GDM1 (cell line): Measurements from ENCODE around the gene DYNLT2B.
"Not testable (repeated sequence)": the region's sequence is repeated elsewhere in the genome, so short reads cannot be mapped to it uniquely, and the experiment has no call there.

Experiments
- DNase-seq: peaks from one replicate; lab custom pipeline; 2025; lab: John Stamatoyannopoulos, UW

Gene DYNLT2B

GRCh38 chr3:196317687-196318467 lies at the start of gene DYNLT2B:
Gene DYNLT2B, minus strand, starts transcription at chr3:196318240. Its CDS starts 88 bp downstream, at chr3:196318152.
- peak; percentile 88 for DNase-seq

- DNase-seq, result no peak
Observed at GRCh38 chr3:196365736-196366135, 47.7 kb upstream of the DYNLT2B start.

GRCh38 chr3:196360586-196360985 lies 42.5 kb upstream of the DYNLT2B start:
- DNase-seq, result no peak

- DNase-seq, result not testable (repeated sequence)
Observed at GRCh38 chr3:196358540-196358939, 40.5 kb upstream of the DYNLT2B start.

GRCh38 chr3:196357905-196358304 lies 39.9 kb upstream of the DYNLT2B start:
- no peak for DNase-seq

- no peak for DNase-seq
Observed at GRCh38 chr3:196356556-196356955, 38.5 kb upstream of the DYNLT2B start.

- no peak for DNase-seq
Observed at GRCh38 chr3:196355668-196356067, 37.6 kb upstream of the DYNLT2B start.

- no peak for DNase-seq
Observed at GRCh38 chr3:196354132-196354531, 36.1 kb upstream of the DYNLT2B start.

GRCh38 chr3:196351541-196351940 lies 33.5 kb upstream of the DYNLT2B start:
- DNase-seq, result no peak

- no peak for DNase-seq
Observed at GRCh38 chr3:196350067-196350466, 32.0 kb upstream of the DYNLT2B start.

GRCh38 chr3:196348698-196349097 lies 30.7 kb upstream of the DYNLT2B start:
- DNase-seq, result no peak

GRCh38 chr3:196344663-196345062 lies 26.6 kb upstream of the DYNLT2B start:
- peak; percentile 23 for DNase-seq

- not testable (repeated sequence) for DNase-seq
Observed at GRCh38 chr3:196343917-196344316, 25.9 kb upstream of the DYNLT2B start.

GRCh38 chr3:196341137-196341536 lies 23.1 kb upstream of the DYNLT2B start:
- peak; percentile 10 for DNase-seq

- DNase-seq, result no peak
Observed at GRCh38 chr3:196340466-196340865, 22.4 kb upstream of the DYNLT2B start.

GRCh38 chr3:196339493-196340254 lies 21.6 kb upstream of the DYNLT2B start:
- DNase-seq, result peak; percentile 29

GRCh38 chr3:196339044-196339443 lies 21.0 kb upstream of the DYNLT2B start:
- no peak for DNase-seq

GRCh38 chr3:196336319-196337145 lies 18.5 kb upstream of the DYNLT2B start:
- DNase-seq, result no peak

GRCh38 chr3:196335503-196335948 lies 17.5 kb upstream of the DYNLT2B start:
- DNase-seq, result no peak

- no peak for DNase-seq
Observed at GRCh38 chr3:196334982-196335381, 16.9 kb upstream of the DYNLT2B start.

- no peak for DNase-seq
Observed at GRCh38 chr3:196332168-196332567, 14.1 kb upstream of the DYNLT2B start.

GRCh38 chr3:196327405-196327804 lies 9.4 kb upstream of the DYNLT2B start:
- no peak for DNase-seq
